H1 (cell line): ENCODE results near the gene LGR4. TPM values are rescaled to one million over a fixed set of nuclear protein-coding genes. Genes with fewer than 3 reads are reported as not detected.

Source experiments
- GTF2F1 ChIP-seq: IDR thresholded peaks from 2 replicates; pipeline ENCODE4 v1.6.1; 2012; ENCODE audit warnings: low read depth, low read length, improper control_type of control experiment, borderline replicate concordance
- NANOG ChIP-seq: IDR thresholded peaks from 2 replicates; pipeline ENCODE4 v1.6.1; 2011; ENCODE audit warnings: low read length, low read depth, mild to moderate bottlenecking, inconsistent platforms; ENCODE audit not compliant: insufficient read depth, poor library complexity, severe bottlenecking
- polyA plus RNA-seq, 7 experiments: library from polyadenylated mRNA; depleted of rRNA in 3 of 7; stranded (reverse) in 5 of 7; unstranded in 2 of 7; fragments of >200 nt in 5 of 7; fragments of 200-250 nt in 2 of 7; gene quantifications; 1 replicate in 5 of 7; 2 replicates in 1 of 7; 4 replicates in 1 of 7; pipeline versions ENCODE4 v1.2.1 to v1.2.3, GENCODE V29; 2011 to 2013; ENCODE audit warnings: missing spikeins in 2 of 7, mixed read lengths in 2 of 7
- total RNA-seq: library from RNA; stranded (reverse); fragmentation: NEBNext Ultra II Directional; extraction: Animal tissue kit (Norgen Biotek cat#: 25700); gene quantifications from 2 replicates; pipeline ENCODE4 v1.2.1, GENCODE V29; 2021

Gene LGR4
- total and polyA plus RNA-seq, 2 of the 8 experiments (the other 6 are each of a cell fraction or from before 2014, with no cell fraction given): 26.6 to 61.7 TPM

DNA sequence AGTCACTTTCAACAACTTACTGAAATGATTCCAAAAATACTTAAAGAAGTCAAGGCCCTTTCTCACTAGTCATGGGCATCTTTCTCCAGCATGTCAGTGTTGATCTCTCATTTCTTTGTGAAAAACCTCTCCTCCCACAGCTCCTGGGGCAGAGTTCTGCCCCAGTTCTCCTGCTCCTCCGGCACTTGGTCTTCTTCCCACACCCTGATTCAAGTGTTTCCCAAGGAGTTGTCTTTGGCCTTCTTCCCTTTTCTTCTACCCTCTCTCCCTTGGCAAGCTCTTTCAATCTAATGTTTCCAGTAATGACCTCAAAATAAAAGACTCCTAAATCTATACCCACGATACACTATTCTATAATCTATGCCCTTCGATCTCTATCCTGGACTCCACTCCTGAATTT lies 67.5 kb downstream of the LGR4 start (continued):
- no peak for TF ChIP-seq GTF2F1
- TF ChIP-seq NANOG: no peak
